Stimulated activated CD8-positive, alpha-beta memory T cell treated with anti-CD3 and anti-CD28 coated beads, Interleukin-7, amount 100 ng/mL, for 48 hours (primary cell): ENCODE results near the gene RB1.
"Not testable (repeated sequence)": the region's sequence is repeated elsewhere in the genome, so short reads cannot be mapped to it uniquely, and the experiment has no call there.

Source experiments
- DNase-seq, 2 donors: peaks; one replicate each; pipeline ENCODE4 v3.0.0-alpha.2; 2020; ENCODE audit warnings: low read depth in 1 of 2; ENCODE audit errors: extremely low read depth in 1 of 2

The RB1 gene

DNA sequence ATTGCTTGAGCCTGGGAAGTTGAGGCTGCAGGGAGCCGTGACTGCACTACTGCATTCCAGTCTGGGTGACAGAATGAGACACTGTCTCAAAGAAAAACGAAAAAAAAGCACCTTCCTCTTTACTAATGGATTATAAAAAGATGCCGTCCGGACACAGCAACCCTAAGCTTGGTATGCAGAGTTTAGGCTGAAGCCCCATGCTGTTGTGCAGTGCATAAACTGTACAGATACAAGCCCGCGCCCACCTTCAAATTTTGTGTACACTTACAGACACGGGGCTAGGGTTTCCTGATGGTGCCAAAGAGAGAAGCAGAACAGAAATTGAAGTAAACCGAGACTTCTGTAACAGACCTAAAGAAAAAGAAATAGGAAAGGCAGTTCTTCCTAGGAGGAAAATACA is 100.4 kb downstream of the RB1 start:
- DNase-seq: no peak

DNA sequence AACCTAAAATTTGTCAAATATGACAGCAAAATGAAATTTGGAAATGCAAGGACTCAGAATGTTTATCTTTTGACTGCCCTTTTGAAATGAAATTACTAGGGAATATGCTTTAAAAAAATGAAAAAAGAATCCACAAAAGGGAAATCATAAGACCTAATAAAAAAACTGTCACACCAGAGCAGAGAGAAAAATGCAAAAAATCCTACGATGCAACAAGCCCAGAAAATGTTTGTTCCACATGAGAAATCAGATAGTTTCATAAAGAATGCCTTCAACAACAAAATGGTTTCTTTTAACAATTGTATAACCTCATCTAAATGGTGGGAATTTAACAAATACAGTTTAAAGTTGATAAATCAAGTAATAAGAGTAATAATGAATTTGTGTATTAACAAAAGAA is 101.4 kb downstream of the RB1 start:
- DNase-seq: no peak

DNA sequence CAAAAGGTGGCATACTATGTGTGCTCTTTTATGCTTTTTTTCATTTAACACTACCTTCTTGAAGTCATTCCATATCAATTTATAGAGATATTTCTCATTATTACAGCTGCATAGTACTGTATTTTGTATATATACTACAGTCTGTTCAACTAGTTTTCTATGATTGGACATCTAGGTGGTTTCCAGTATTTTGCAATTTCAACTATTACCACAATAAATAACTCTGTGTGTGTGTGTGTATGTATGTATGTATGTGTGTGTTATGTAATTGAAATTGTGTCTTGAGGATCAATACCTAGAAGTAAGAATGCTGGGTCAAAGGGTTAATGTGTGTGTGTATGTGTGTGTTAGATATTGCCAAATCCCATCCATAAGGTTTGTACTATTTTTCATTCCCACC is 102.3 kb downstream of the RB1 start:
- DNase-seq: no peak

DNA sequence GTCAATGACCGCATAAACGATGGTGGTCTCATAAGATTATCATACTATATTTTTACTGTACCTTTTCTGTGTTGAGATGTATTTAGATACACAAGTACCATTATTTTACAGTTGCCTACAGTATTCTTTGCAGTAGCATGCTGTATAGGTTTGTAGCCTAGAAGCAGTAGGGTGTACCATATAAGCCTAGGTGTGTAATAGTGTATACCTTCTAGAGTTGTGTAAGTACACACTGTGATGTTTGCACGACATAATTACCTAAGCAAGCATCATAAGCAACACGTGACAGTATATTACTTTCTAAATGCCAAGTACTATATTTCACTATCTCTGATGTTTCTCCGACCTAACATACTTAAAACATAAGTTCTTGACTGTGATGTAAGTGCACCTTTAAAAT is 106.6 kb downstream of the RB1 start:
- no peak for DNase-seq

DNA sequence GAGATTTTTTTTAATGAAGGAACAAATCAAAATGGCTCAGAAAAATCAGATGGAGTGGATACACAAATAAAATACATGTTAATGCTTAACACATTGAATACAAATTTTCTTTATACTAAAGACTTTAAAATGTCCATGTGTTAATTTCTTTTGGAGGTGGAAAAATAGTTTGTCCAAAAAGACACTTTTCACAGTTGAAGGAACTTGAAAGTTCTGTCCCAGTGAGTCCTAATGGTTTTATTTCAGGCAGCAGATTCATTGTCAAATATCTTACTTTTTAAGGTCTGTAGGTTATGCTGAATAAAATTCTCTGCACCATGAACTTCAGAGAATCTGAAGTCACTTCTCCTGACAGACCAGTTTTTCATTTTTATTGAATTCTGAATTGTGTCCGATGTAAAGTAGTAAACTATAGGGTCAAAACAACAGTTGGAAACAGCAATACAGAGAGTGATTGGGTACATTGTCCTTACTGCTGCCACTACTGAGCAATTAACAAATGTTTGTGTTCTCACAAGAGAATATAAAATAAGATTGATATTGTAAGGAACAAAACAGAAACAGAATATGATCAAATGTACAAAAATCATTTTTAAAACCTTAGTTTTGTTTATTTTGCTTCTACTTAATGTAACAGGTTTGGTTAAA is 107.7 kb downstream of the RB1 start:
- no peak for DNase-seq

DNA sequence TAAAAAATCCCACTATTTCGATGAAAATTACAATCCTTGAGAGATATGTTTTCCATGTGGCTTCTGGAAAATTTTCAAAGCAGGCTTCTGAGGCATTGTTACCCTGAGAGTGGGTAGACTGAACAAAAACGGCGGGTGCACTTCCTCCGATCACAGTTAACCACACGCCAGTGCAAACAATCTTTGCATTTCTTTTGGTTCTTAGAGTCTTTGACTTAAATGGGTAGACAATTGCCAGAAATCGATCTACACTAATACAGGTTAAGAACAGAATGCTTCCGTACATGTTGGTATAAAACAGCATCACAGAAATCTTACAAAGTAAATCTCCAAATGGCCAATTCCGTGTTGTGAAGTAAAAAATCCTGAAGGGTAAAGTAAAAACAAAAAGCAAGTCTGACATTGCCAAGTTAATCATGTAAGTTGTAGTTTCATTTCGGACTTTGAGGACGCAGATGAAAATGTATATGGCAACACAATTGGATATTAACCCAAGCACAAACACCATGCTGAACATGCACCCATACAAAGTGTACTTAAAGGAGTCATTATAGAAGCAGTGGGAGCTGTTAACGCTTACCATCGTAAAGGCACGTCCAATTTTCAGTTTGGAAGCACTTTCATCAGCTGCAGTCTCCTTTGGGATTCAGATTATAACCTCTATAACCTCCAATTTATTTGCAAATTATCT is 108.4 kb downstream of the RB1 start:
- DNase-seq: no peak

DNA sequence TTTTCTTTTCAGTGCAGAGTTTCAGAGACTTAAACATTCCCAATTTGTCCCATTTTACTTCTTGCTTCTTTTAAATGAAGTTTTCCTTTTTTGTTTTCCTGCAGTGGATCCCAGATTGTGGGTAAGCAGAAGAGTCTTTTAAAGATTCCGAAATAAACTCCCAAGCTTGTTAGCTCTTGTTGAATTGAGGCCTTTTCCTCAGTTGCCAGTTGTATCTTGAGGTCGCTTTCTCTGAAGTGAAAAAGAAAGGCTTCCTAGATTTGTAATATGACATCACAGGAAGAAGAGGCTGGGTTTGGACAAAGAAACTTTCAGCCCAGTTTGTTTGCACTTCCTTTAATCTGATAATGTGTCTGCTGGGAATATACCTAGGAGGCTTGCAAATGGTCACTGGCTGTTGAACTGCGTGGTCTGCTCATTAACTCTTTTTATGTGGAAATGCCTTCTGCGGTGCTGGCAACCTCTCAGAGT is 109.4 kb downstream of the RB1 start, which contains the start of gene LPAR6:
Gene LPAR6, minus strand, starts transcription at position 233 of the 471 bp plus-strand sequence. CDS start 690 bp downstream, outside the sequence.
- no peak for DNase-seq

DNA sequence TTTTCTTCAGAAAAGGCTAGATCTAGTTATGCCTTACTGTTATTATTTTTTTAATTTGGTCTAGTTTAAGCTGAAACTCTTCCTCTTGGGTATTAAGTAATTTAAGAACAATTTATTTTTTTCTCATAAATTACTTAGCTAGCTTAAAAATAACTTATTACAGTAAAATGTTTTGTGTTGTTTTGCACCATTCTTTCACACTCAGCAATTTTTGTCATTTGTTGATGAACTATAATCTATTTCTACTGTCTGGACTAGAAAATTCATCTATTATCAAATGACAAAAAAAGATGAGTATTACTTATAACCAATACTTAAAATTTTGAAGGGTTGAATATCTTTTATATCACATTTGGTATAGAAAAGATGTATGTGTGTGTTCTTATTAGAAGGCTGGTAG is 111.0 kb downstream of the RB1 start:
- DNase-seq: no peak

DNA sequence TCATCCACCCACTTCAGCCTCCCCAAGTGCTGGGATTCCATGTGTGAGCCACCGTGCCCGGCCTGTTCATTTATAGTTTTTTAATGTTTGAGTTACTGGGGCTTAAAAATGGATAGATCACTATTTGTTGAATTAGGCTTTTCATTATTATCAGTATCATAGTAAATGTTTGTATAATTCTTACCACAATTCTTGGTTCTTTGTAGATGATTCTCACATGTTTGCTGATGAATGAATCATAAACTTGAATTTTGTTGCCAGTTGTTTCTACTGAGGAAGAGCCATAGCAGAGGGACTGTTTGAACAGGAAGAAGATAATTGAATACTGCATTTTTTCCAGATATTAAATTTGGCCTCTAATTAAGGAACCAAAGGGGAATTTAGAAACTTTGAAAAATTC is 112.0 kb downstream of the RB1 start:
- no peak for DNase-seq

DNA sequence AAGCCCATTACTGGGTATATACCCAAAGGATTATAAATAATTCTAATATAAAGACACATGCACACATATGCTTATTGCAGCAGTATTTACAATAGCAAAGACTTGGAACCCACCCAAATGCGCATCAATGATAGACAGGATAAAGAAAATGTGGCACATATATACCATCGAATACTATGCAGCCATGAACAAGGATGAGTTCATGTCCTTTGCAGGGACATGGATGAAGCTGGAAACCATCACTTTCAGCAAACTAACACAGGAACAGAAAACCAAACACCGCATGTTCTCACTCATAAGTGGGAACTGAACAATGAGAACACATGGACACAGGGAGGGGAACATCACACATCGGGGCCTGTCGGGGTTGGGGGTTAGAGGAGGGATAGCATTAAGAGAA is 118.5 kb downstream of the RB1 start:
- not testable (repeated sequence) for DNase-seq

DNA sequence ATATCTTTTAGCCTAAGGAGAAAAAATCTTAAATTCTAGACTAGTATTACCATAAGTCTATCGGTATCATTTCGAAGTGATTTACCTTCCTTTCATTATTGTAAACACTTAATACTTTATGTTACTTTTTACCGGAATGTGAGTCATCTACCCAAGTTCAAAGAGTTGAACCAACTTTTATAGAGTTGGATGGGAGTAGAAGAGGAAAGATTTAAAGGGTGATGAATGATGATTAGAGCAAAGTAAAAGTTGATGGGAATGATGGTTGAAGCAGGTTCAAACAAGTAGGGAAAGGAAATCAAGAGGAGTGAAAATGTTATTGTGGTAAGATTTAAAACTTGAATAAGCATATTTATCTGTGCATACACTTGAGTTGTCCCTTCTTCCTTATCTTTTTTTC is 120.7 kb downstream of the RB1 start:
- no peak for DNase-seq

DNA sequence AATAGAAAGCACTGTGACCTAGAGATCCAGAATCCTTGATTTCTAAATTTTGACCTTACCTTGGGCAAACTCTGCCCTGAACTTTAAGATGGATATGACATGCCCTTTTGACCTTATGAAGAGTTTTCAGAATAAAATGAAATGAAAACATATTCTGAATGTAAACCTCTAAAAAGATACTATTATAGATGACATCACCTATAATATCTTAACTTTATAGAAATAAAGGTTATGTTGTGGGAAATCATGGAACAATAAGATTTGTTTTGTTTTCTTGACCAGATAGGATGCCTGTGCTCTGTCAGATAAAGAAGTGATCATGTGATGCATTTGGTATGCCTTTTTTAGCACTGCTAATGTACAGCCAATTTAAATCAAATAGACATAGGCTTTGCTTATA is 122.5 kb downstream of the RB1 start:
- no peak for DNase-seq

DNA sequence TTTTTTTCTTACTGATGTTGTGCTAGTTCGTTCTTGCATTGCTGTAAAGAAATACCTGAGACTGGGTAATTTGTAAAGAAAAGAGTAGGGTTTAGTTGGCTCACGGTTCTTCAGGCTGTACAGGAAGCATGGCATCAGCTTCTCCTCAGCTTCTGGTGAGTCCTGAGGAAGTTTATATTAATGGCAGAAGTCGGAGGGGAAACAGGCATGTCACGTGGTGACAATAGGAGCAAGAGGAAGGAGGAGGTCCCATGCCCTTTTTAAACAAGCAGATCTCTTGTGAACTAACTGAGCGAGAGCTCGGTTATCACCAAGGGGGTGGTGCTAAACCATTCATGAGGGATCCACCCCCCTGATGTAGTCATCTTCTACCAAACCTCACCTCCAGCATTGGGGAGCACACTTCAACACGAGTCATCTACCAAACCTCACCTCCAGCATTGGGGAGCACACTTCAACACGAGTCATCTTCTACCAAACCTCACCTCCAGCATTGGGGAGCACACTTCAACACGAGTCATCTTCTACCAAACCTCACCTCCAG is 123.3 kb downstream of the RB1 start:
- DNase-seq: not testable (repeated sequence)

DNA sequence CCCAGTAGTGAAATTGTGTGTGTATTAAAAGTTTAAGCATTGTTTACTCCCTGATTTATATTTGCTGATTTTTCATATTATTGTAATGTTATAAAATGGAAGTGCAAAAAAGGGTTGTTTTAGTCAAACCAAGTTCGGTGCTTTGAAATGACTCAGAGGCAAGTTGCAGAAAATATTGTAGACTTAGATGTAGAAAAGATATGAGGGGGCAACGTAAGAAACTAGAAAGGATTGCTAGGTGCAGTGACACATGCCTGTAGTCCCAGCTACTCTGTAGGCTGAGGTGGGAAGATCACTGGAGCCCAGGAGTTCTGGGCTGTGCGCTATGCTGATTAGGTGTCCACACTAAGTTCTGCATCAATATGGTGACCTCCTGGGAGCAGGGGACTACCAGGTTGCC is 125.5 kb downstream of the RB1 start:
- DNase-seq: no peak

DNA sequence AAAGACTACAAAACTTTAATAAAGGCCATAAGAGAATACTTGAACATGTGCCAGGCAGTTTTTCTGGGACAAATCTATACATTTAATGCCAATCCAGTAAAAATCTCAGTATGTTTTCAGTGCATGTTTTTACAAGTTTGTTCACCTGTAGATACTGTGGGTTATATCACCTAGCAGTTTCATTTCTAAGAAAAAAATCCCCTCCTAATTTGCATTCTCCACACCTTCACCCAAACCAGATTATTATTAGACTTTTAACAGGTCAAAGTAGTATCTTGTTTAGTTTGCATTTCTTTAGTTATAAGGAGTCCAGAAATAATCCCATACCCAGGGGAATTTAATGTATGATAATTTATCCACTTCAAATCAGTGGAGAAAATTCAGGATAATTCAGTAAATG is 126.3 kb downstream of the RB1 start:
- DNase-seq: no peak

DNA sequence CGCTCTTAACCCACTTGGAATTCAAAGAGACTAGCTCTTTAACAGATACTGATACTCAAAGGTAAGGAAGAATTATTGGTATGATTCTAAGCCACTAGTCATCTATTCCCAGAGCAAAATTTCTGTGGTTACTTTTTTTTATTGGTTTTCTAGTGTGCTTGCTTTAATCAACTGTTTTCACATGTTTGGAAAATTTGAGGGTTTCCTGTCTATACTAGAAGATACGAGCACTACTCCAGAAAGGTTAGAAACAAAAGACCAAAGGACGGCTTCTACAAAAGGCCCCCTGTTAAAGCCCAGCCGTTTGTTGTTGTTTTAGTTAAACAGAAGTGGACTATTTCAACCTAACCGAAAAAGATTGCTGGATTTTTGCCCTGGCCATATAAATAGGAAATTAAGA is 127.9 kb downstream of the RB1 start:
- no peak for DNase-seq

DNA sequence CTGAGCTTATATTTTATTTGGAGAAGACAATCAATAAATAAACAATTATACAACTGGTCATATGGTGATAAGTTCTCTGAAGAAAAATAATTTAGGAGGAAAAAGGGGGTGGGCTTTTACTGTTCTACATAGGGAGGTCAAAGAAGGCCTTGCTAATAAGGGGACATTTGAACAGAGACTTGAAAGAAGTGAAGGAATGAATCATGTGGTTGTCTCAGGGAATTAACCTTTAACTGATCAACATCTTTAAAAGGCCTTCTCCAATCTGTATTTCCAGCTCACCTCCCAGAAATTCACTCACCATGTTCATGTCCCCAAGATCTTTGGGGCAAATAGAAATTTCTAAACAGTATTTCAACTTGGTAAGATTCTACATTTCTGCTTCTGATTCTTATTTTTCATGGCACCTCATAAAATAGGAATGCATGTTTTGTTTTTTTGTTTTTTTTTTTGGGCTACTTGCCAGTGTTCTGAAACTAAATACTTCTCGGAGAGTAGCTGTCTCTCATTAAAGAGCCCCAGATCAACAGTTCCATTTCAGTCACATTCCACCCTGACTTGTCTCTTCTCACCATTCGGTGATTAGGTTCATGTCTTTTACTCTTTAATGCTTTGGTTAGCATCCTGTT is 128.6 kb downstream of the RB1 start:
- no peak for DNase-seq

DNA sequence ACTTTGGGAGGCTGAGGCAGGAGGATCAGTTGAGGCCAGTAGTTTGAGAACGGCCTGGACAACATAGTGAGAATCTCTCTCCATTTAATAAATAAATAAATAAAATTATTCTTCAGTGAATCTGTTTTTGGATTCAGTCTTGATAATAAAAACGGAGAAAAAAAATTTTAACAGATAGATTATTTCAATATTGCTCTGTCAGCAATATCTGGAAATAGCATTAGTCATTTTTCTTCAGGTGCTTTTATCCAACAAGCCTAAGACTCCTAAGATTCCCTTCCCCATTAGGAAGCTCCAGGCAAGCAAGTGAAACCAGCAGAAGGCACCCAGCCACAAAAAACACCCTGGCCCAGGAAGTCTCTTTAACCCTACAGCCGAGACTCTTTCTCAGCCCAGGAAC is 130.6 kb downstream of the RB1 start:
- DNase-seq: no peak

DNA sequence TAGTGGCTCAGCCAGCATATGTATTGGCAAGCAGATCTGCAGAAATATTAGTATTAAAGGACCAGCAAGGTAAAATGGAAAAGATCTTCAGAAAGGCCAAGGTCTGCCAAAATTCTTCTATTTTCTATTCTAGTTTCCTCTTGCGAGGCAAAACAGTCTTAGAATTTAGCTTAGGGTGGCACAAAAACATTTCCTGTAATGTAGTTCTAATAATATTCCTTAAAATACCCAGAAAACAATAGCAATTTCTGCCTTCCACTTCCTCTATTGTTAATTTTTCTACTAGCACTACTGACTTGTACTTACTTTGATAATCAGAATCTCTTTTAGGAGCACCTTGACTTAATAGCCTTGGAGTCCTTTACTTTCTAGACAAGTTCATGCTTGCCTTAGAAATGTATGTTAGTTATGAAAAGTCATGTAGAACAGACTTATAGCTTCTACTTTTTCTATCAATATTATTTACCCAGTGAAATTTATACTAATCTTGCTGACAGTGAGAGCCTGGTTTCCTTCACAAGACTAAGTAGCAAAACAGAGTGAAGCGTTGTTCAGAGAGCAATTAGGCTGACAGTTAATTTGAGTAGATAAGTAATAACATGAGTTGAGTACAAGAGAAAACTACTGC is 133.2 kb downstream of the RB1 start:
- no peak for DNase-seq

DNA sequence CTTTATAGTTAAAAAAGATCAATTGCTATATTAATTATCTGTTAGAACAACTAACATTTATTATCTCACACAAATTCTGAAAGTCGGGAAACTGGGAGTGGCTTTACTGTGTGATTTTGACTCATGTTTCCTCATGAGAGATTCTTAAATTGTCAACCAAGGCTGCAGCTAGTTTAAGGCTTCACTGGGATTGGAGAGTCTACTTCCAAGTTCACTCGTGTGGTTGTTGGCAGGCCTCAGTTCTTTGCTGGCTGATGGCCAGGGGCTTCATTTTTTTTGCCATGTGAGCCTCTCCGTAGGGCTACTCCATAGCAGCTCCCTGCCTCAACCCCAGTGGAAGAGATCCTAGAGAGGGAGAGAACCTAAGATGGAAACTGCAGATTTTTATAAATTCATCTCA is 133.8 kb downstream of the RB1 start:
- no peak for DNase-seq

DNA sequence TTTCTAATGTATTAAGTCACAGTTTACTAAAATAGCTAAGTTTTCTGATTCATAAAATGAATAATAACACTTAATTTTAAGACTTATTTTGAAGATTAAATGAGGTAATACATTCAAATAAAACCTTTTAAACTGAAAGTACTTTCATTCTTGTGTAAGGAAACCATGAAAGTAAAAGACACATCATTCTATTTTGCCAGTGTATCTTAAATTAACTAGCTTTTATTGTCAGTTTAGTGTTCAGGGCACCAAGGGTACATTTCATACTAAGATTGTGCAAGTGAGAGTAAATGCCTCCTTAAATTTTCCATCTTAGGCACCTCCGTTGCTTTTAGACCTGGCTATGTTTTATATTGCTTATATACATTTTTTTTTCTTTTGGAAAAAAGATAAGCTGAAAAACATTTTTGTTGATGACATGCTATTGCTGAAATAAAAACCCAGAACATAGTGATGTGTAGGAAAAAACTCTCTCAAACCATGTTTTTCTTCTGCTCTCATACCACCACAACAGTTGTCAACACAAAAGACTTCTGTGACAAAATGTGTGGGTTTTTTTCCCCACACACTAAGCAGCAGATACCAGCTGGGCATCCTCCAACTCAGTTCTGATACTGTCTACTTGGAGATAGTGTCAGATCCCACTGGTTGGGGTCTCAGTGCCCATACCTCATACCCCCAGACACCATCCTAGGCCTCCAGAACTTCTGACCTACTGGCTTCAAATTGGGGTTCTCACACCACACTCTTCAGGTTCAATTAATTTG is 140.1 kb downstream of the RB1 start:
- no peak for DNase-seq
